Endothelial cell (in vitro differentiated cells): ENCODE results near the gene LCT. TPM values are rescaled to one million over a fixed set of nuclear protein-coding genes. Genes with fewer than 3 reads are reported as not detected.

Experiments used
- DNase-seq: peaks from one replicate; pipeline ENCODE4 v3.0.0; 2021; ENCODE audit warnings: low spot score
- H3K27ac Mint-ChIP-seq: one replicate; pipeline ENCODE4 v1.8.0; 2021; ENCODE audit warnings: mixed read lengths, inconsistent platforms; ENCODE audit not compliant: unreplicated experiment
- H3K27me3 Mint-ChIP-seq: one replicate; pipeline ENCODE4 v1.8.0; 2021; ENCODE audit warnings: mild to moderate bottlenecking, moderate library complexity, mixed read lengths, inconsistent platforms; ENCODE audit not compliant: unreplicated experiment
- H3K36me3 Mint-ChIP-seq: one replicate; pipeline ENCODE4 v1.8.0; 2021; ENCODE audit warnings: mild to moderate bottlenecking, low read depth, mixed read lengths, inconsistent platforms; ENCODE audit not compliant: unreplicated experiment
- H3K4me1 Mint-ChIP-seq: one replicate; pipeline ENCODE4 v1.8.0; 2021; ENCODE audit warnings: mild to moderate bottlenecking, mixed read lengths, inconsistent platforms; ENCODE audit not compliant: unreplicated experiment
- H3K4me3 Mint-ChIP-seq: one replicate; pipeline ENCODE4 v1.8.0; 2021; ENCODE audit warnings: mild to moderate bottlenecking, mixed read lengths, inconsistent platforms; ENCODE audit not compliant: unreplicated experiment
- H3K9me3 Mint-ChIP-seq: one replicate; pipeline ENCODE4 v1.8.0; 2021; ENCODE audit warnings: mixed read lengths, inconsistent platforms; ENCODE audit not compliant: unreplicated experiment
- total RNA-seq: library from RNA; stranded (reverse); fragmentation: NEBNext Ultra II Directional; extraction: Animal tissue kit (Norgen Biotek cat#: 25700); gene quantifications from one replicate; pipeline ENCODE4 v1.2.1, GENCODE V29; 2021; ENCODE audit not compliant: unreplicated experiment
- TF ChIP-seq, protein P1 (sequence below): fragments of 200-600 bp; sonication (generic); IDR thresholded peaks from one replicate; pipeline ENCODE4 v1.5.0; 2021; ENCODE audit warnings: antibody characterized with exemption; ENCODE audit not compliant: unreplicated experiment

The LCT gene
- total RNA-seq, 1 donor from 2014 or later = 0.13 TPM

DNA sequence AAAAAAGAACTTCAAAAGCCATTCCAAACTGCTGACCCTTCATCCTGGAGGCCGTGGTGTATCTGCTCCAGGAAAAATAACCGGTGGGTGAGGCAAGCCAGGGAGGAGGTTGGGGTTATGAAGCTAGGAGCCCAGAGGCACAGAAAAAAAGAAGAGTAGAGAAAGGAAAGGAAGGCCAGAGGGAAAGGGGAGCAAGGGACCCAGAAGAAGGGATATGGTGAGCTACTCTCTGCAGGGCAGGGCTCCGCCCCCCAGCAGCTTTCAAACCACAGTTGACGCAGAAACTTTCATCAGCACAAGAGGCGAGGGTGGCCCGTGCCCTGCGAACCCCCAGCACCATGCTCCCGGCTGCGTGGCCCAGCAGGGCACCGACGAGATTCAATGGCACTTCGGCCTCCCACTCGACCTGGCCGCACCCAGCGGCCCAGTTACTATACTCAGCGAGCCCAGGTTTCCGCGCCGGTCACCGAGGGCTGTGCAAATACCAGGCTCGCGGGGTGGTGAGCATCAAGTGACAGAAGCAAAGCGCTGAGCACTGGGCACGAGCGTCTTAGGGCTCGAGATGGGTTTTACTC, 38.6 kb upstream of the LCT start:
- Mint-ChIP-seq H3K36me3 (peaks cover 3% of the 10 kb centered on the region), H3K27ac (peak overlapping the region; percentile 37), H3K4me3 (peak overlapping the region; percentile 94), H3K9me3 (no peaks in the 10 kb centered on the region), H3K4me1 (peaks cover 12% of the 10 kb centered on the region), H3K27me3 (peaks cover 9% of the 10 kb centered on the region)
- peak; percentile 38 for DNase-seq
- TF ChIP-seq, protein P1, sequence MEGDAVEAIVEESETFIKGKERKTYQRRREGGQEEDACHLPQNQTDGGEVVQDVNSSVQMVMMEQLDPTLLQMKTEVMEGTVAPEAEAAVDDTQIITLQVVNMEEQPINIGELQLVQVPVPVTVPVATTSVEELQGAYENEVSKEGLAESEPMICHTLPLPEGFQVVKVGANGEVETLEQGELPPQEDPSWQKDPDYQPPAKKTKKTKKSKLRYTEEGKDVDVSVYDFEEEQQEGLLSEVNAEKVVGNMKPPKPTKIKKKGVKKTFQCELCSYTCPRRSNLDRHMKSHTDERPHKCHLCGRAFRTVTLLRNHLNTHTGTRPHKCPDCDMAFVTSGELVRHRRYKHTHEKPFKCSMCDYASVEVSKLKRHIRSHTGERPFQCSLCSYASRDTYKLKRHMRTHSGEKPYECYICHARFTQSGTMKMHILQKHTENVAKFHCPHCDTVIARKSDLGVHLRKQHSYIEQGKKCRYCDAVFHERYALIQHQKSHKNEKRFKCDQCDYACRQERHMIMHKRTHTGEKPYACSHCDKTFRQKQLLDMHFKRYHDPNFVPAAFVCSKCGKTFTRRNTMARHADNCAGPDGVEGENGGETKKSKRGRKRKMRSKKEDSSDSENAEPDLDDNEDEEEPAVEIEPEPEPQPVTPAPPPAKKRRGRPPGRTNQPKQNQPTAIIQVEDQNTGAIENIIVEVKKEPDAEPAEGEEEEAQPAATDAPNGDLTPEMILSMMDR = no peak

DNA sequence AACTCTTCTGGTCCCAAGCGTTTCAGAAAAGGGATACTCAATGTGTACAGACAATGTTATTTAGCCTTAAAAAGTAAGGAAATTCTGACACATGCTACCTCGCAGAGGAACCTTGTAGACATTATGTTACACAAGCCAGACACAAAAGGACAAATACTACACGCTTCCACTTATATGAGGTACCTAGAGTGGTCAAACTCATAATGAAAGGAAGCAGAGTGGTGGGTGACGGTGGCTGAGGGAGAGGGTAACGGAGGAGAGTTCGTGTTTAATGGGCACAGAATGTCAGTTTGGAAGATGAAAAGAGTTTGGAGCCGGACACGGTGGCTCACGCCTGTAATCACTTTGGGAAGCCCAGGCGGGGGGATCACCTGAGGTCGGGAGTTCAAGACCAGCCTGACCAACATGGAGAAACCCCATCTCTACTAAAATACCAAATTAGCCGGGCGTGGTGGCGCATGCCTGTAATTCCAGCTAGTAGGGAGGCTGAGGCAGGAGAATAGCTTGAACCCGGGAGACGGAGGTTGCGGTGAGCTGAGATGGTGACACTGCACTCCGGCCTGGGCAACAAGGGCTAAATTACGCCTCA, 37.9 kb upstream of the LCT start:
- Mint-ChIP-seq H3K36me3 (peaks cover 3% of the 10 kb centered on the region), H3K27ac (no peak overlapping the region), H3K4me3 (peak overlapping the region; percentile 94), H3K27me3 (peaks cover 9% of the 10 kb centered on the region), H3K9me3 (no peaks in the 10 kb centered on the region), H3K4me1 (peaks cover 12% of the 10 kb centered on the region)
- DNase-seq = no peak
- TF ChIP-seq, protein P1 = no peak

DNA sequence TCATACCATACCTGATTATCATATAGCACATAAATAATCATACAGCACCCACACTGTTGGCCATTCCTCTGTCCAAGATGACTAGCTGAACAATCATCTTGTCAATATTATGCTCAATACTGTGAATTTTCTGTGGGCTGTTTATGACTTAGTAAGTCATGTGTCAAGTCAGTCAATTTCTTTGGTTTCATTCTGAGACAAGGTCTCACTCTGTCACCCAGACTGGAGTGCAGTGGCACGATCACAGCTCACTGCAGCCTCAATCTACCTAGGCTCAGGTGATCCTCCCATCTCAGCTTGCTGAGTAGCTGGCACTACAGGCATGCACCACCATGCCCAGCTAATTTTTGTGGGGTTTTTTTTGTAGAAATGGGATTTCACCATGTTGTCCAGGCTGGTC, 33.6 kb upstream of the LCT start:
- Mint-ChIP-seq H3K27me3 (no peaks in the 10 kb centered on the region), H3K9me3 (no peaks in the 10 kb centered on the region), H3K27ac (no peak overlapping the region), H3K4me1 (peaks cover 5% of the 10 kb centered on the region), H3K4me3 (no peak overlapping the region), H3K36me3 (peaks cover 11% of the 10 kb centered on the region)
- no peak for DNase-seq
- TF ChIP-seq, protein P1 = no peak

DNA sequence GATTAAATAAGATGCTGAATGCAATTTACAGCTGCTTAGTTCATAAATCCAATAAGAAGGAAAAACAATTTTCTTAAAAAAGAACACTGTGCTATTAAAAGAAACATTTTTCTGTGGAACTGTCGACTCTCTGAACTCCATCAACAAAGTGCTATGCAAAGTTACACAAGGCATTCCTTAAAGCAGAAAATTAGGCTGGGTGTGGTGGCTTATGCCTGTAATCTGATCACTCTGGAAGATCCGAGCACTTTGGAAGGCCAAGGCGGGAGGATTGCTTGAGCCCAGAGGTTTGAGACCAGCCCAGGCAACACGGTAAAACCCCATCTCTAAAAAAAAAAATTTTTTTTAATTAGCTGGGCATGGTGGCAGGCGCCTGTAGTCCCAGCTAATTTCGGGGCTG, 26.2 kb upstream of the LCT start:
- Mint-ChIP-seq H3K27me3 (no peaks in the 10 kb centered on the region), H3K4me3 (no peak overlapping the region), H3K4me1 (no peaks in the 10 kb centered on the region), H3K27ac (no peak overlapping the region), H3K9me3 (no peaks in the 10 kb centered on the region), H3K36me3 (peaks cover 18% of the 10 kb centered on the region)
- no peak for DNase-seq
- TF ChIP-seq, protein P1 = no peak

DNA sequence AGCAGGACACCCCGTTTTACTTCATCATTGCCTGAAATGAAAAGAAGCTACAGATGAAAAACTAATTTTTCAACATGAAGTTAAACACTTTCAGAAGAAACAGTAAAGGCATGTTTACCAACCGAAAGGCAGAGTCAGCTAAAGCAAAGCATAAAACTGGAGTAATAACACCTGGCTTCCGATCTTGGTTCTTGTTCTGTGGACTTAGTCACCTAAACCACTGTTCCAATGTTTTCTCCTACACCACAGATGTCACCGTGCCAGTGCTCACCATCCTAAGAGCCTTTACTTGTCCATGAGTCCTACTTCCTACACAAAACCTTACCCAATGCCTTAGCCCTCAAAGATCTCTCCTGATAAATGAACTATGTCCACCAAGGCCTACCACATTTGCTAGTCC, 25.7 kb upstream of the LCT start:
- H3K36me3 Mint-ChIP-seq = peaks cover 14% of the 10 kb centered on the region
- no peak for DNase-seq
- no peaks in the 10 kb centered on the region for H3K9me3 Mint-ChIP-seq
- TF ChIP-seq, protein P1 = no peak
- no peaks in the 10 kb centered on the region for H3K4me1 Mint-ChIP-seq
- no peaks in the 10 kb centered on the region for H3K27me3 Mint-ChIP-seq
- no peak overlapping the region for H3K4me3 Mint-ChIP-seq
- H3K27ac Mint-ChIP-seq = no peak overlapping the region
